Activated CD4-positive, alpha-beta T cell treated with anti-CD3 and anti-CD28 coated beads, Interleukin-2, amount 50 U/mL, for 24 hours (primary cell): ENCODE results near the gene EDEM2.
"Not testable (repeated sequence)": the region's sequence is repeated elsewhere in the genome, so short reads cannot be mapped to it uniquely, and the experiment has no call there.

Source experiments
- DNase-seq, 2 donors: peaks; one replicate each; pipeline ENCODE4 v3.0.0-alpha.2; 2020; ENCODE audit warnings: low read depth in 1 of 2, low spot score in 1 of 2

EDEM2 gene

DNA sequence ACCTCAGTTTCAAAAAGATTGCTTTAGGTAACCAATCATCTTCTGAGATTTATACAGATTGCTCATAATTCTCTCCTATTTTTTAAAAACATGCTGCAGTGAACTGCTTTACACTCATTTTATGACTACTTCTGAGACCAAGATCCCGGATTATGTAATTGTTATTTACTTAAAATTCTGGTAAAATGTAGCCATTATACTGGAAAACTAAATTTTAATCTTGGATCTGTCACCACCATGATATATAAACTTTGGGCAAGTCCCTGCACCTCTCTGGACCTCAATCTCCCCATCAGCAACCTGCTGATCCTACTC, 24.3 kb upstream of the EDEM2 start:
- no peak for DNase-seq

DNA sequence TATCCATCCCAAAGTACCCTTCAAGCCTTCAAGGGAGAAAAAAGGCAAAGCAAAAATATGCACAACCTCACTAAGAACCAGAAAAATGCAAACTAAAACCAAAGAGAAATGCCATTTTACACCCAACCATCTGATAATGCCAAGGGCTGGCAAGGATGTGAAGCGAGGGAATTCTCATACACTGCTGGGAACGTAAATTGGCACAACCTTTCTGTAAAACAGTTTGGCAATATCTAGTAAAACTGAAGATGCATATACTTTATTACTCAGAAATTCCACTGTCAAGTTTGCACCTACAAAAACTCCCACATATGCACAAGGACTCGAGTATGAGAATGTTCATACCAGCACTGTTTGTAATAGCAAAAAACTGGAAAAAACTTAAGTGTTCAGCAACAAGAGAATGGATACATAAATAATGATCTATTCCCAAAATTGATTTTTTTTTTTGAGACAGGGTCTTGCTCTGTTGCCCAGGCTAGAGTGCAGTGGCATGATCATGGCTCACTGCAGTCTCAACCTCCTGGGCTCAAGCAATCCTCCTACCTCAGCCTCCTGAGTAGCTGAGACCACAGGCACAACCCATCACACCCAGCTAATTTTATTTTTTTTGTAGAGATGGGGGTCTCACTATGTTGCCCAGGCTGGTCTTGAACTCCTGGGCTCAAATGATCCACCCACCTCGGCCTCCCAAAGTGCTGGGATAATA, 21.7 kb upstream of the EDEM2 start:
- DNase-seq: not testable (repeated sequence)

DNA sequence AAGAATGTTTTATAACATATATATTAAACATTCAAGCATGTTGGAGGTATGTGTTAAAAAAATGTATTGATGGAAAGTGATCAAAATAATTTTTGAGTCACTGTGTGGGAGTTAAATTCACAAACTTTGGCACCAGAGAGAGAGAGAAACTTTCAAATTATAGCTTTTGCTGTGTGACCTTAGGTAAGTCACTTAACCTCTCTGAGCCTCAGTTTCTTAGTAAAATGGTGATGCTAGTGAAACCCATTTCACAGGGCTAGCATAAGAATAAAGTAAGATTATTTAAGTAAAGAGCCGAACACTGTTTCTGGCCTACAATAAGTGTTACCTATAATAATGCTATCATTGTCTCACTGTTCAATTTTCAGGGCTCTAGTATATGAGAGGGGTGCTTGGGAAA, 20.7 kb upstream of the EDEM2 start:
- DNase-seq: no peak

DNA sequence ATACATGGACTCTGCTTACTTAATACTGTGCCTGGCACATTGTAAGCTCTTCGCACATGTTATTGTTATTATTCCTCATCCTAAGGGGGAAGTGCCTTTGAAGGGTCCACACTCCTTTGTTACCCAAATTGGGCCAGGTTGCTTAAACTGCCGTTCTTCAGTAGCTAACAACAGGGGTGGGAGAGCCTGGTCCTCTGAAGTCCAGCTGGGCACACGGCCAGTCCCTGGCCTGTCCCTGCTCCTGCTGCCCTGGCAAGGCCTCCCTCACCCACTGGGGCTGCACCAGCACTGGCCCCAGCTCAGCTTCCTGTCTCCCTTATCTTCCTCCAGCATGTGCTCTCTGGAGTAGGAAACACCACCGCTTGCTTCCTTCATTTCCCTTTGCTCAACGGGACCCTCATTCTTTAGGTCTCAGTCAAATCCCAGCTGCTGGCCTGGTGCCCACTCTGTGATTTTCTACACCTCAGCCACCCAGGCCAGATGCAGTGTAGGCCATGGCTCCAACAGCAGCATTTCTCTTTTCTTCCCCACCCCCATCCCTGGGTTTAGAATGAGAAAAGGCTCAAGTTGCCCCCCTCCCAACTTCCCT, 19.2 kb upstream of the EDEM2 start:
- no peak for DNase-seq

DNA sequence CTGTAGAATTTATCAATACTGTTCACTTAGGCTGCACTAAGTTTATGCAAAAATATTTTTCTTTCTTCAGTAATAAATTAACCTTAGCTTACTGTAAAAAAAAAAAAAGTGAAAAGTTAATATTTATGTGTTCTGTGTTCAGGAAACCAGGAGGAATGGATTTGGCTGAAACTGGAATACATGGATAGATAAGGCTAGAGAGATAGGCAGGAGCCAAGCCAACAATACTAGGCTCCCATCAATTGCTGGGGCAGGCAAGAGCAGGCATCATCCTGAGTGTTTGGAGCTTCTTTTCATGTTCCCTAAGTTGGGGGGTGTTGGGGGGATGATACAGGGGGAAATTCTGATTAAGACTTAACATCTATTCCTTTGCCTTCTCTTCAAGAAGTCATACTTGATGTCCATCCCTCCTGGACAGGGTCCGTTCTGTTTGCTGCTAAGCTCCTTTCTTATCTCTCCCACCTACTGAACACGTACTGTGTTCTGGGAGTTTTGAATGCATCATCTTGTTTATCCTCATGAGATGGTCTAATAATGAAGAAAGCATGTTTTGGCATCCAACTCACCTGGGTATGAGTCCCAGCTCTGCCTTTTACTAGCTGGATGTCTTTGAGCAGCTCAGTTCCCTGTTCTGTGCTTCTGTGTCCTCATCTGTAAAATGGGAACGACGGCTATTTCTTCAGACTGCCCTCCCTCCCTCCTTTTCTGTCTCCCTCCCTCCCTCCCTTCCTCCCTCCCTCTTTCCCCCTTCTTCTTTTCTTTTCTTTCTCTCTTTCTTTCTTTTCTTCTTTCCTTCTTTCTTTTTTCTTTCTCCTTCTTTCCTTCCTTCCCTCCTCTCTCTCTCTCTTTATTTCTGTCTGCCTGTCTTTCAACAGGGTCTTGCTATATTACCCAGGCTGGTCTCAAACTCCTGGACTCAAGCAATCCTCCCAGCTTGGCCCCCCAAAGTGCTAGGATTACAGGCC, 18.4 kb upstream of the EDEM2 start:
- DNase-seq: no peak

DNA sequence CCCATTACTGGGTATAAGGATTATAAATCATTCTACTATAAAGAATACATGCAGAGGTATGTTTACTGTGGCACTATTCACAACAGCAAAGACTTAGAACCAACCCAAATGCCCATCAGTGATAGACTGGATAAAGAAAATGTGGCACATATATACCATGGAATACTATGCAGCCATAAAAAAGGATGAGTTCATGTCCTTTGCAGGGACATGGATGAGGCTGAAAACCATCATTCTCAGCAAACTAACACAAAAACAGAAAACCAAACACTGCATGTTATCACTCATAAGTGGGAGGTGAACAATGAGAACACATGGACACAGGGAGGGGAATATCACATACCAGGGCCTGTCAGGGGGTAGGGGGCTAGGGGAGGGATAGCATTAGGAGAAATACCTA, 17.4 kb upstream of the EDEM2 start:
- DNase-seq: not testable (repeated sequence)

DNA sequence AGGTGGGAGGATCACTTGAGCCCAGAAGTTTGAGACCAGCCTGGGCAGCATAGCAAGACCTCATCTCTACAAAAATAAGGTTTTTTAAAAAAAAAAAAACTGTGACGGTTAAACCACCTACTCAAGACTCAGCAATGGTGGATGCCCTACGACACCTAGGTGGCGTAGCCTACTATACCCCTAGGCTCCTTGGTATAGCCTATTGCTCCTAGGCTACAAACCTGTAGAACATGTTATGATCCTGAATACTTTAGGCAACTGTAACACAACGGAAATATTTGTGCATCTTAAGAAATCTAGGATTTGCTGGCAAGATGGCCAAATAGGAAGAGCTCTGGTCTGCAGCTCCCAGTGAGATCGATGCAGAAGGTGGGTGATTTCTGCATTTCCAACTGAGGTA, 13.2 kb upstream of the EDEM2 start:
- DNase-seq: not testable (repeated sequence)

DNA sequence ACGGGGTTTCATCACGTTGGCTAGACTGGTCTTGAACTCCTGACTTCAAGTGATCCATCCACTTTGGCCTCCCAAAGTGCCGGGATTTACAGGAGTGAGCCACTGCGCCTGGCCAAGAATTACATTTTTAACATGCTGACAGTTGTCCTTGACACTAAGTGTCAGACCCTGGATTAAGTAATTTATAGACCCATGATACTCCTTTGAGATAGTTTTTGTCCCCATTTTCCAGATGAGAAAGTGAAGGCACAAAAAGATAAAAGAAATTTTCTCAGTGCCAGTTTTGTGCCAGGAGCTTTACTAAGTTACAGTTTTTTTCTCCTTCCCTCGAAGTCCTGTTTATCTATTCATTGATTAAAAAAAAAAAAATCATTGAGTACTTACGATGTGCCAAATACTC, 9.8 kb upstream of the EDEM2 start:
- DNase-seq: no peak

DNA sequence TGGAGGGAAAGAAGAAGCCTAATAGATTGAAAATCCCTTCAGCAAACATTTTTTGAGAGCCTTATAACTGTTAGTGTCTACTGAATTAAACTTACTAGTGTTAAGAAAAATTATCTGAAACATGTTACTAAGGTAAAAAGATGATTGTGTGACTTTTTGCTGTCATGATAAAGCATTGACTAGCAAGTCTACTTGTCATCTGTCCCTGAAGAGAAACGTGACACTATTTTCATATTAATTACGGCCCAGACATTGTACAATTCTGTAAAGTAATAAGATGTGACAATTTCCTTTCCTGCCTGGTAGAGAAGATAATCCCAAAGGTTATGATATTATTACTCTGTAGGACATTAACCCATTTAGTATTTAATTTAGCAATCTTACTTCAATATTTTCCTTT, 8.8 kb upstream of the EDEM2 start:
- DNase-seq: no peak

DNA sequence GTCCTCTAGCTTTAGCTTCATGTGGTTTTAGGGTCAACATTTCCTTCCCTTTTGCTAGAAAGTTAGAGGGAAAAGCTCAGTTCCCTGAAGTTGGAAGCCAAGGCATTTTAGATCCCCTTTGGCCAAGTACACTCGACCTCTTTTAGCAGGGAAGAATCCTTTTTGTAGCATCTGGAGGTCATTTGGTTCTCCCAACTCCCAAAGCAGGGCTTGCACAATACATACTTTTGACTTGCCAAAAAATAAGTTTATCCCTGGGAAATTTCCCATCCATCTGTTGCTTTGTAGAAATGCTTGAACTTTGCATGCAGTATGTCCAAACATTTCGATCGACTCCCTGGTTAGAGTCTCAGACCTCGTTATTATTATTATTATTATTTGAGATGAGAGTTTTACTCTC, 4.6 kb upstream of the EDEM2 start:
- no peak for DNase-seq

DNA sequence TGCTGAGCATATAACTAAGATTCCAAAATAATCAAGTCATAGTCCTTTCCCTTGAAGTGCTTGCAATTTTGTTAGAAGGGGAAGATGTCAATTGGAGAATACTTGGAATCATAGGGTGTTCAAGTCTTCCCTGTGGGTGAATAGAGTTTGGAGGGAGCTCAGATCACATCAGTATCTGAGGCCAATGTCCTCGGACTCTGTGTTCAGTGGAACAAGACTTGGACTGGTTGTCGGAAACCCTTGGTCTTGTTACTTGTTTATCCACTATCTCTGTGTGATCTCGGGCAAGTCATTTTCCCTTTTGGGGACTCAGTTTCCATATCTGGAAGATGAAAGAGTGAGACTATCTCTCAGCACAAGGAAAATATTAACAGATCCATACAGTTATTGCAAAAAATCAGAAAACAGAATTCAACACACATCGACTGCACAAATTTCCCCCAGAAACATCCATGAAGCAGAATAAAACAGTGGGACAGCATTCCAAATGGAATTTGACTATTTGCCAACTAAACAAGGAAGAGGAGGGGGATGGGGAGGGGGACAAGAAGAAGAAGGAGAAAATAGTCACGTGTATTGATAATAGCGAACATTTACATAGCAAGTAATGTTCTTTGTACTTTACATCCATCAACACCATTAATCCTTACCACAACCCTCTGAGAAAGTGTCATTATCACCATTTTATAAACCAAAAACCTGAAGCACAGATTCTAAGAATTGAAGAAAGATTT, 3.9 kb upstream of the EDEM2 start:
- DNase-seq: no peak

DNA sequence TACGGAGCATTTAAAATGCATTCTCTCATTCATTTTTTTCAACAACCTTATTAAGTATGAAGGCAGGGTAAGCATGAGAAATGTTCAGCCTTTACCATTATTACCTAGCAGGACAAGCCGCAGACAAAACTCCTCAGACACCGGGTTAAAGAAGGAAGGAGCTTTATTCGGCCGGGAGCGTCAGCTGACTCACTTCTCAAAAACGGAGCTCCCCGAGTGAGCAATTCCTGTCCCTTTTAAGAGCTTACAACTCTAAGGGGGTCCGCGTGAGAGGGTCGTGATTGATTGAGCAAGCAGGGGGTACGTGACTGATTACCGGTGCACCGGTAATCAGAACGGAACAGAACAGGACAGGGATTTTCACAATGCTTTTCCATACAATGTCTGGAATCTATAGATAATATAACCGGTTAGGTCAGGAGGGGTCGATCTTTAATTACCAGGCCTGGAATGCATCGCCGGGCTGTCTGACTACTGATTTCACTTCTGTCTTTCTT, 487 bp upstream of the EDEM2 start:
- peak in 1 of 2 donors; percentile 12 for DNase-seq

DNA sequence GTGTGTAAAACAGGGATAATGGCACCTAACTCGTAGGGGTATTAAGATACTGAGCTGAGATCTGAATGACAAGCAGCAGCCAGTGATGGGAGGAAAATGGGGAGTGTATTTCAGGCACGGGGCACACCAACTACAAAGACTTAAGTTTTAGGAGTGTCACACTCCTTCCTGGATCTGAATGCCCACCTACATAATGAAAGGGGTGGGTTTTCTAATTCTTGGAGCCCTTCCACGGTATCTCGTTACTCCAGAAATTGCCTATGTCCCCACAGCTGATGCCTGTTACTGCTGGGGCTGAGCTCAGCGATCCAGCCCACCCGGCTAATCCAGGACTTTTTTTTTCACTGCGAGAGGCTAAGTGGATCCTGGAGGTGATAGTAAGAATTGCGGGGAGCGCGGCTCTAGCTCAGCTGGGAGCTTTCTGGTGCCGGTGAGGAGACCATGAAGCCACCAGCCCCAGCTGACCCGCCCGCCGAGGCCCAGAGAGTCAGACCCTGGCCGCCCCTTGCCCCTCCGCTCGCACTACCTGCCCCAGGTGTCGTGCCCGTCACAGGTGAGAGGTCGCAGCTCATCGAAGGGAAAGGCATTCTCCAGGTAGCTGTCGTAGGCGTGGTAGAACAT, 727 bp downstream of the EDEM2 start:
- DNase-seq: peak in 1 of 2 donors; percentile 7

DNA sequence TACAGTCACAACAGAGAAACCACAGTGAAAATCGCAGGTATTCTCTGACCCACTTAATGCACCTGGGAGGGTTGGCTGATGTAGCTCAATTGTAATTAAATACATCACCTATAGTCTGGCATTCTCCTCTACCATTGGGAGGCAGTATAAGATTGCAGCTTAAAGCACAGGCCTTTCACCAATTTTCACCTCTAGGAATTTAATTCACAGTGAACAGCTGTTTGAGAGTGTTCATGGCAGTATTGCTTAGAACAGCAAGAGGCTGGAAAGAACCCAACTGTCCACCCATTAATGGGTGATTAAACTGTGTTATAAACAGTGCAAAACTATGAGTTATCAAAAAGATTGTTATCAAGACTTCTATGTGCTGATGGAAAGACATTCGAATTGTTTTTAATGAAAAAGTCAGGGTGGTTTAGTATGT, 2.0 kb downstream of the EDEM2 start:
- no peak for DNase-seq

DNA sequence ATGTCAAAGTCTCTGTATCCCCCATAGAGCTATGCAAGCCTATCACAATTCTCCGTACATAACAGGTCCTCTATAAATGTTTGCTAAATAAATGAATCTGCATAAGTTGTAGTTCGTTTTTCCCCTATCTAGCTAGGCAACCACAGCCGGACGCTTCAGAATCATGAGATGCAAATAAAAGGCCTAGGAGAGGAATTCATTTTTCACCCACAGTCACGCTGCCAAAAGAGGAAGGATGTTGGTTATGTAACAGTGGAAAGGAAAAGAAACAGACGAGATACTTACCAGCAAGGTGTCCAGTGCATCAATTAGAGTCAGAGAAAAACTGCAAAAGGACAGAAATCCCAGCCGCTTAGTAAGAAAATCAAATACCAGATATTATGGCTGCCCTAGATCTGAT, 2.4 kb downstream of the EDEM2 start:
- DNase-seq: no peak

DNA sequence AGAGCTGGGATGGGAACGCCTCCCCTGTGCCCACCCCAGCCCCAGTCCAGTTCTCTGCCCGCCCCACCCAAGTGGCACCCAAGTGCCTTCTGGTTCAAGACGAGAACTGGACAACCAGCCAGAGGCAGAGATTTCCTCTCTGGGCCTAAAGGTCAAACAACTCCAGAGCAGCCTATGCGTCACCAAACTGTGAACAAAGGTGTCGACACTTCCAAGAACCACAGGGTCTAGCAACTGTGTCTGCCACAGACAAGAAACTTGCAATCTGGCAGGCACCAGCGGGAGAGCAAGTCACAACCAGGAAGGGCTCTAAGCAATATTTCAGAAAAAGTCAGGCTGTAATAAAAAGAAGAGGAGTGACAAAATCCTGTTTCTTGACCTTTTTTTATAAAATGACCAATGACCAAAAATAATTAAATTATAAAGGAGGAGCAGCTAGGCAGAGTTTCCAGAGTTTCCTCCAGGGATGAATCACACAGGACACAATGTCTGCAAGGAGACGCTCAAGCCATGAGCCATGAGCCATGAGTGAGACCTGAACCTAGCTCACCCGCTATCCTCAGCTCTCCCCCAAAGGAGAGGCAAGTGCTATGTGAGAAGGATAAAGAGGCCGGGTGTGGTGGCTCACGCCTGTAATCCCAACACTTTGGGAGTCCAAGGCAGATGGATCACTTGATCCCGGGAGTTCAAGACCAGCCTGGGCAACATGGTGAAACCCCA, 11.1 kb downstream of the EDEM2 start:
- no peak for DNase-seq

DNA sequence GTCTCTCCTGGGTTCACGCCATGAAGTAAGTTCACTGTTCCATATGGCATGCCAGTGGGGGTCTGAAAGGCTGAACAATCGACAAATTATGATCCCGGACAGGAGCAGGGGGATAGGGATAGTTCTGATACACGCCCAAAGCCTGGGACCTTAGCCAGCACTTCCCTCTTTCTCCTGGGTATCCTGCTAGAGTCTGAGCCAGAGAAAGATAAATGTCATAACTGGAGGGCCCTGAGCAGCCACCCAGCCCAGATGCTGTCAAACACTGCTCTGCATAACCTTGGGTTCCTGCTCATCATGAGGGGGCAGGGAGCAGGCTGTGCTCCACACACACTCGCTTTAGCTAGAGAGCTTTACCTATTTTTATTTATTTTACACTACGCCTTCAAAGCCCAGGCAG, 12.3 kb downstream of the EDEM2 start:
- no peak for DNase-seq

DNA sequence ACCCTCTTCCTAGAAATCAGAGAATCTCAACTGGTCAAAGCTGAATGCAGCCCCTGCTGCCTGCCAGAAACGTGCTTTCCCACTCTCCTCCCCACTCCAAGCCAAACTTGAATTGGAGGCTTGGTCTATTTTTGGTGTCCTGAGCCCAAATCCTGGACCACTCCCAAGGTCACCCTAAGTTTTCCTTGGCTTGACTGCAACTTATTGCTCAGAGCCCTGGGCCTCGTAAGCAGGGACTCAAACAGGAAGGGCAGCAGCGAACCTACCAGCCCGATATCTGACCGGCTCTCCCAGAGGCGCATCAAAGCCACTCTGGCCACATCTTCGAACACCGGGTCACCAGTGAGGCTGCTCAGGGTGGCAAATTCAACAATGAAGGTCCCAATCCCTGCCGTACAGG, 12.7 kb downstream of the EDEM2 start:
- DNase-seq: no peak

DNA sequence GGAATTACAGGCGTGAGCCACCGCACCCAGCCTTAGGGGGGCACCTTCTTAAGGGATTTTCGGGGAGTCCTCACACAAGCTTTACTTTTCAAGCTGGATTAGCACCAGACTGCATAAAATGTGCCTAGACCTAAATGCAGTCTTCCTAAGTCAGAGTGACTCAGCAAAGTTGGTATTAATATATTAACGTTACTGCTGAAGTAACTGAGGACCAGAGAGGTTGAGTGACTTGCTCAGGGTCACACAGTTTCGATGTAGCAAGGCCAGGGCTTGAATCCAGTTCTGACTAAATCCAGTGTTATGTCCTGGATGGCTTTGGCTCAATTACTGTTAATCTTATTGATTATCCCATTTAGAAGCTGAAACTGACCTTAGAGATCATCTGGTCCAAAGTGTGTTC, 13.4 kb downstream of the EDEM2 start:
- DNase-seq: no peak

DNA sequence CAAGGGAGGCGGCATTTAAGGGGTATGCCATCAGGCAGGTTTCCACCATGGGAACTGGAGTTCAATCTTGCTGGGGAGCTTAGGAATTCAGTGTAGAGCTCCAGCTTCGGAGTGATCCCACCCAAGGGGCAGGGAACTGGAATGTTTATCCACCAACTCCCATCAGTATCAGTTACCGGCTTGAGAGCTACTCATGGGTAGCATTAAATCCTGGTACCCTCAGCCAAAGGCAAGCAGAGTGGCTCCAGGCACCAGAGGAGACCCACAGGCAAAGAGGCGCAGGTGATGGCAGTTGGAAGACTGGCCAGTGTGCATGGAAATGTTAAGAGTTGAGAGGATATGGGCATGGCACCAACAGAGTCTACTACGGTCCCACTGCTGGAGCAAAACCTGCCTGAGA, 14.1 kb downstream of the EDEM2 start:
- no peak for DNase-seq
